GM18868 (cell line): ENCODE measurements around the gene SLC13A3.

Source experiments
- ATAC-seq: cut with Tn5 transposase; IDR thresholded peaks from one replicate; pipeline ENCODE4 v1.9.1; 2021; ENCODE audit warnings: mild to moderate bottlenecking, moderate library complexity; ENCODE audit not compliant: unreplicated experiment

The SLC13A3 gene

GRCh38 chr20:46609043-46609442 lies 42.2 kb downstream of the SLC13A3 start:
- ATAC-seq = no peak

- no peak for ATAC-seq
These were observed 43.3 kb downstream of the SLC13A3 start for GRCh38 chr20:46607849-46608497.

- no peak for ATAC-seq
These were observed 43.9 kb downstream of the SLC13A3 start for GRCh38 chr20:46607191-46607848.

- no peak for ATAC-seq
These were observed 44.5 kb downstream of the SLC13A3 start for GRCh38 chr20:46606817-46607190.

- no peak for ATAC-seq
These were observed 45.1 kb downstream of the SLC13A3 start for GRCh38 chr20:46605978-46606816.

- no peak for ATAC-seq
These were observed 46.1 kb downstream of the SLC13A3 start for GRCh38 chr20:46605181-46605580.

- no peak for ATAC-seq
These were observed 46.6 kb downstream of the SLC13A3 start for GRCh38 chr20:46604551-46605133.

GRCh38 chr20:46602429-46602828 lies 48.8 kb downstream of the SLC13A3 start:
- no peak for ATAC-seq

- no peak for ATAC-seq
These were observed 49.6 kb downstream of the SLC13A3 start for GRCh38 chr20:46601603-46602122.

GRCh38 chr20:46600286-46600752 lies 50.9 kb downstream of the SLC13A3 start:
- ATAC-seq = no peak

- ATAC-seq = no peak
These were observed 51.9 kb downstream of the SLC13A3 start for GRCh38 chr20:46599227-46599987.

- no peak for ATAC-seq
These were observed 55.3 kb downstream of the SLC13A3 start for GRCh38 chr20:46595933-46596332.

GRCh38 chr20:46594725-46595124 lies 56.5 kb downstream of the SLC13A3 start:
- no peak for ATAC-seq

- no peak for ATAC-seq
These were observed 58.5 kb downstream of the SLC13A3 start for GRCh38 chr20:46592580-46593362.

GRCh38 chr20:46590443-46590842 lies 60.8 kb downstream of the SLC13A3 start:
- no peak for ATAC-seq

- ATAC-seq = no peak
These were observed 62.4 kb downstream of the SLC13A3 start for GRCh38 chr20:46588532-46589511.

- no peak for ATAC-seq
These were observed 63.3 kb downstream of the SLC13A3 start for GRCh38 chr20:46587986-46588385.

- ATAC-seq = no peak
These were observed 64.5 kb downstream of the SLC13A3 start for GRCh38 chr20:46586724-46587123.
